UCSD-AML1 (cell line): ENCODE data around the gene SNORC.
"Not testable (repeated sequence)": the region's sequence is repeated elsewhere in the genome, so short reads cannot be mapped to it uniquely, and the experiment has no call there.

Experiments used
- DNase-seq: peaks from one replicate; lab custom pipeline; 2025; ENCODE audit not compliant: unreplicated experiment; lab: John Stamatoyannopoulos, UW

The SNORC gene

GRCh38 chr2:232870018-232870765 lies at the start of gene SNORC:
TSS of gene SNORC (plus strand) at chr2:232870264. CDS start at chr2:232870342, 78 bp downstream.
- DNase-seq = no peak

DNA sequence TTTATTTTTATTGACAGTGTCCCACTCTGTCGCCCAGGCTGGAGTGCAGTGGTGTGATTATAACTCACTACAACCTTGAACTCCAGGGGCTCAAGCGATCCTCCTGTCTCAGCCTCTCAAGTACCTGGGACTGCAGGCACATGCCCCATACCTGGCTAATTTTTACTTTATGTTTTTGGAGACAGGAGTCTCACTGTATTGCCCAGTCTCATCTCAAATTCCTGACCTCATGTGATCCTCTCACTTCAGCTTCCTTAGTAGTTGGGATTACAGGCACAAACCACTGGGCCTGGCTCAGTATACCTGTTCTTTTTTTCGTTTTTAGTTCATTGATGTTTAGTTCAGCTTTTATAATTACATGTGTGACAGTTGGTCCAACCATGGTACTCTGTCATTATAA lies 40.1 kb upstream of the SNORC start:
- DNase-seq = no peak

DNA sequence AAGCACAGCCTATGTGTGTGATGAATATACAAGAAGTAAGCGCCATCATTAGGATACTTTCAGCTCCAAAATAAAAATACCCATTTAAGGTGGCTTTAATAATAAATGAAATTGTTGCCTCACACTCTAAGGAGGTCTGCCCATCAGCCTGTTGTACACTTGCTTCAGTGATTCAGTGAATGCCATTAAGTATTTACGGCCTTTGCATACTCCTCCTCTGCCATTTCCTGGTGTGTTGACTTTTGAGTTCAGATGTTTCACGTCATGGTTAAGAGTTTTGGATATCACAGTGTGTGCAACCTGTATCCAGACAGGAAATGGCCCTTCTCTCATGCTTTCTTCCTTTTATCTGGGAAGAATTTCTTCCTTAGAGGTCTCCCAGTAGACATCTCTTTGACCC lies 38.6 kb upstream of the SNORC start:
- no peak for DNase-seq

DNA sequence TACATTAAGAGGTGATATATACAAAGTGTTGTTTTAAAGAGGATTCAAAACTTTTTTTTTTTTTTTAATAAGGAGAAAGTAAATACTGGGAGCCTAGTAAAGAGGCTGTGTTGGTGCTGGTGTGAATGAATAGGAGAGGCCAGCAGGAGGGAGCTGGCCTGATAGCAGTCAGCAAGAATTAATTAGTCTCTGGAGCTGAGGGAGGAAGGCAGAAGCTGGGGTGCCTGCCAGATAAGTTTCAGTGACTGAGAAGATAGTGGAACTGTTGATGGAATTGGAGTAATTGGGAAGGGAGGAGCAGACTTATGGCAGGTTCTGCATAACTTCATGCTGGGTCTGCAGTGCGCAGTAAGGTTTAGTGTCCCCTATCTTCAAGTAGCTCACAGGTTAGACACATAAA lies 36.2 kb upstream of the SNORC start:
- no peak for DNase-seq

- no peak for DNase-seq
Measured at GRCh38 chr2:232835687-232836208, 34.3 kb upstream of the SNORC start.

DNA sequence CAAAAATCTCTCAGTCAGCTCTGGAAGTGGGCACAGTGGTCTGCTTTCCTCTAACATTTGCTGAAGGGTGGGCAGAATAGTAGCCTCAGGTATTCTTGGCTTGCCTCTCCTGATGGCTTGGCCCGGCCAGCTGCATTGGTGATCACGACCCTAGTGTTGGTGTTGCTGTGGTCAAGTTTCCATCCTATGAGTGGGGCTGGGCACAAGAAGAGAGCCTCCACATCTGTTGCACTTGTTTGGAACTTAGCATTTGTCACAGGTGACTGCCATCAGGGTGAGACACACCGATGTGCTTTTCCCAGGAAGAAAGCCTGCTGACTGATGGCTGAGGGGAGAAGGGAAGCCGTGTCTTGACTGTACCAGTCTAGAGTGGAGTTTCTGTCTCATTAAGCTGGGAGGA lies 33.1 kb upstream of the SNORC start:
- no peak for DNase-seq

DNA sequence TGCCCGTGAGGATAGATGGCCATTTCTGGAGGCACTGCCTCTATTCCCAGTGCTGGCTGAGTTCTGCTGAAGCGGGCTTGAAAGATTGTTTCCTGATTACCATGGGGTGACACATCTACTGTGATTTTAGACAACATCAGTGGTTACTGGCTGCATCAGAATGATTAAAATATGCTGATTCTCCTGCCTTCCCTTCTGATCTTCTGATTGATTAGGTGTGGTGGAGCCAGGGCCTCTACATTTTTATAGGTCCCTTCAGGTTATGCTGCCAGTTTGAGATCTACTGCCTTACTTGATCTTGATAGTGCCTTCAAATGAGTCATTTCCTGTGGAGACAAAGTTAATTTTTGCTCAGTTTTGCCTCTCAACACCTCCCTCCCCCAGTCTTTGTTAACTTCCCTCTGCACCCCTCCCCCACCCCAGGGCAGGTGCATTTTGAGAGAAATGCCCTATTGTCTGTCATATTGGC lies 31.6 kb upstream of the SNORC start:
- DNase-seq = peak; percentile 27

- DNase-seq = peak; percentile 50
Measured at GRCh38 chr2:232839411-232840079, 30.5 kb upstream of the SNORC start.

GRCh38 chr2:232842689-232843088 lies 27.4 kb upstream of the SNORC start:
- no peak for DNase-seq

DNA sequence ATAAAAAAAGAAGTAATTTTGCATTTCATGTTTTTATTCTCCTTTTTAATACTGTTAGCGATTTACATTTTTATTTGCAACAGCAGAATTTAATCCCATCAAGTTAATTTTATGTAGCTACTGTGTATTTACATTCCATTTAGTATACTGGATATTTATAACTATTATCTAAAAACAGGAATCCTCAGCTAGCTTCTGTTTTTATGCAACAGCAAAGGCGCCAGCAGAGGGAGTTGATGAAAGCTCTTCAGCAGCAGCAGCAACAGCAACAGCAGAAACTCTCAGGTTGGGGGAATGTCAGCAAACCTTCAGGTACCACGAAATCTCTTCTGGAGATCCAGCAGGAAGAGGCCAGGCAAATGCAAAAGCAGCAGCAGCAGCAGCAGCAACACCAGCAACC lies 26.2 kb upstream of the SNORC start:
- DNase-seq = no peak

DNA sequence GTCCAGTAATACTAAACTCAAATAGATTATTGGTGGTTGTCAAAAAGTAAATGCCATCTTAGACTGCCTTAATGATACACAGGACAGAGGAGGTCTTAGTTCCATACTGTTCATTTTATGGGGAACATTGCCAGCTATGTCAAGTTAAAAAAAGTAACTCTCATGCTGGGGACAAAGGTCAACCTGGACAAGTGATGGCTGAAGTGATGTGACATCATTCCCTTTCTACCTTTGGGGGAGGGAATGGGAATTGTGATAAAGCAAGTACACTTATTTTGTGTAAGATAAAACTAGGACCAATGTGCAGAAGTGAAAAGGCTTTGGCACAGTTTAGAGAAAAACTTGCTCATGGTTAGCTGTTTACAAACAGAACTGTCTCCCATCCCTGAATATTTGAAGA lies 24.0 kb upstream of the SNORC start:
- no peak for DNase-seq

- DNase-seq = no peak
Measured at GRCh38 chr2:232850039-232850438, 20.0 kb upstream of the SNORC start.

DNA sequence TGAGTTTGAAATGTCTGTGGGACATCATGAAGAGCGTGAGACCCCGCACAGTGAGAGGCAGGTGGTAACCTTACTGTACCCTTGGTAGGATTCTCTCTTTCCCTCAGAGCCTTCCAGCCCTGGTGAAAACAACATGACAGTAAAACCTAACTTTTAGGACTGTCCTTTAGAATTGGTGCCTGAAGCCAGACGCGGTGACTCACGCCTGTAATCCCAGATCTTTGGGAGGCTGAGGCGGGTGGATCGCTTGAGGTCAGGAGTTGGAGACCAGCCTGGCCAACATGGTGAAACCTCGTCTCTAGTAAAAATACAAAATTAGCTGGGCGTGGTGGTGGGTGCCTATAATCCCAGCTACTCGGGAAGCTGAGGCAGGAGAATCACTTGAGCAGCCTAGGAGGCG lies 18.0 kb upstream of the SNORC start:
- not testable (repeated sequence) for DNase-seq

DNA sequence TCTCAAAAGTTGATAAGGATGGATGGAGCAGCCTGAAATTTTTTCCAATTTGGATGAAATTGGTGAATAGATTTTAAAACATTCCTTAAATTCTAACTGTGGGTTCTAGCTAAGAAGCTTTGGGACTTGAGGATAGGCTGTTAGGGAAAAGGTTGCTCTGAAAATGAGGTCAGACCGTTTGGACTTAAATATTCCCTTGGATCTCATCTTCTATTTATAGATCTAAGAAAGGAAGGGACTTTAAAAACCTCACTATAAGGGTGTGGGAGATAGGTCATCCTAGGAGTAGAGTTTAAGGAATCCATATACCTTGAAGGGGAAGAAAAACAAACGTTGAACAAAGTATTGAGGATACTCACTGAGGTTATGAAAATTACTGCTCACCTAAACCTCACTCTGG lies 17.4 kb upstream of the SNORC start:
- DNase-seq = no peak

DNA sequence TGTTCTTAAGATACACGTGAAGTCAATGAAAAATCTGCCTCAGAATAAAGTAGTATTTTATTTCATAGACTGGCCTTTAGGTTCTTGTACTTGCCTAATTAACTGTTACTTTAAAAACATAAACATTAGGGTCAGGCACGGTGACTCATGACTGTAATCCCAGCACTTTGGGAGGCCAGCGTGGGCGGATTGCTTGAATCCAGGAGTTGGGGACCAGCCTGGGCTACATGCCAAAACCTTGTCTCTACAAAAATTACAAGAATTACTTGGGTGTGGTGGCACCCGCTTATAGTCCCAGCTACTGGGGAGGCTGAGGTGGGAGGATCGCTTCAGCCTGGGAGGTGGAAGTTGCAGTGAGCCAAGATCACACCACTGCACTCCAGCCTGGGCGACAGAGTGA lies 16.0 kb upstream of the SNORC start:
- no peak for DNase-seq

- no peak for DNase-seq
Measured at GRCh38 chr2:232857158-232857563, 12.9 kb upstream of the SNORC start.

DNA sequence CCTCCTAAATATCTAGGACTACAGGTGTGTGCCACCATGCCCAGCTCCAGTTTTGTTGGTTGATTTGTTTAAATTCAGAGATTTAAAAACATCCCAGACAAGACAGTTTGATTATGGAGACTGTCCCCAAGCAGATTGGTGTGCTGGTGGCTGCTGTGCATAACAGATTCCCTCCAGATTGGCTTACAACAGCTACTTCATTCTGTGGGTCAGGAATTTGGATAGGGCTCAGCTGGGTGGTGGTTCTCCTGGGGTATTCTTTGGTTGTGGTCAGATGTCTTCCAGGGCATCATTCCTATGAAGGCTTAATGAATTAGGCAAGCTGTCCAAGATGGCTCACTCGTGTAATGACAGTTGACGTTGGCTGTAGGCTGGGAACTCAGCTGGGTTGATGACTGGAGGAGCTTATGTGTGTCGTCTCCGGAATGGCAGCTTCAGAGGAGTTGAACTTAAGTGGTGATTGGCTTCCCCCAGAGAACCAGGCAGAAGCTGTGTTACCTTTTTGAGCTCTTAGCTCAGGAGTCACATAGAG lies 10.6 kb upstream of the SNORC start:
- no peak for DNase-seq

DNA sequence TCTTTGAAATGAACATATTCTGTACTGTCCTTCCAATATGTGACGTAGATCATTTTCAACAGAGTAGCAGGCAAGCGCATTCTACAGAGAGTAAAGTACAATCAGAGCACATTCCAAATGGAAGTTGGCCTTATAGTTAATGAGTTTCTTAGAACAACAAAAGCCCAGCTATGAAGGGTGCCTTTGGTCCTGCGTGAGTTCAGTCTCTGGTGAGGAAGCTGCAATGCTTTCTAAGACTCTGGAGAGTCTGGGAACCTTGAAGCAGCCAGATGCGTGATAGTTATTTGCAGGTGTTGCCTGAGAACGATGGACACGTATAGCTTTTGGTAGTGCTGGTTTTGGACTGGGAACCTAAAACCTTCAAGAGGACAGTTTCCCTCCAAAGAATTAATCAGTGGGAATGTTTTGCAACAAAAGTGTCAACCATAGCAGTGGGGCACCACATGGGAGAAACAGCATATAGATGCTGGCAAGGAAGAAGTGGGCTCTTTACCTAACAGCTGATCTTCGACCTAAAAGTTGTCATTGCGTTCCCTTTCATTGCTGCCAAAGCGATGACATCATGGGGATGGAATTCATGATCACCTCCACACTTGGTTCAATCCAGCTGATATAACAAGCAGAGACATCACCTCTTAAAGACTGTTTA lies 9.3 kb upstream of the SNORC start:
- DNase-seq = no peak

- DNase-seq = no peak
Measured at GRCh38 chr2:232861353-232861752, 8.7 kb upstream of the SNORC start.

DNA sequence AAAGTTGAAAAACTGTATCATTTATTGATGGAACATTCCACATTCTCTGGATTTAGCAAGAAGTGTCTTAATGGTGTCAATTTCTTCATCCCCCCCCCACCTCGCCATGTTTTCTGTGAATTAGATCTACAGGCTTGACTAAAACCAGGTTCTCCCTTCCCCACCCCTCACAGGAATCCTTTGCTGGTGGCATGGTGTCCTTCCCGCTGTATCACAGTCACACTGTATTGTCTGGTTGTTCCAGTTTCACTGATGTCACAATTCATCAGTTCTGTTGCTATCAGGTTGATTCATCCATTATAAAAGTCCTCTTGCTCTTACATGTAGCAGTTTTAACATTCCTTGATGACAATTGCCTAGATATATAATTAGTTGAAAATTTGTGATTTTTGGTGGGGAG lies 6.1 kb upstream of the SNORC start:
- no peak for DNase-seq

DNA sequence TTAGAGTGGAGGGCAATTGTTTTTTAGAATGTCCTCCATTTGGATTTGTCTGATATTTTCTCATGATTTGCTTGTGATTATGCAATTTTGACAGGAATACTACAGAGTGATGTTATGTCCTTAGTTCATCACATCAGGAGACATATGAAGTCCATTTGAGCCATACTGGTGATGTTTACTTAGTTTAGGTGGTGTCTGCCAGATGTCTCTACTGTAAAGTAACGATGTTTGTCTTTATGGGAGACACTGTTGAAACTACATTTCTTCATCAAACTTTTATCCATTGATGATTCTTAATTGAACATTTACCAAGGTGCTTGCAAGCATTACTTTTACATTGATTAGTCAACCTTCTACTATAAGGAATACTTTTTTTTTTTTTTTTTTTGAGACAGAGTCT lies 4.9 kb upstream of the SNORC start:
- DNase-seq = no peak

- no peak for DNase-seq
Measured at GRCh38 chr2:232866104-232866503, 4.0 kb upstream of the SNORC start.
